Measurements from ENCODE around the gene LLGL2.
"Not testable (repeated sequence)": the region's sequence is repeated elsewhere in the genome, so short reads cannot be mapped to it uniquely, and the experiment has no call there.

The LLGL2 gene, protein sequence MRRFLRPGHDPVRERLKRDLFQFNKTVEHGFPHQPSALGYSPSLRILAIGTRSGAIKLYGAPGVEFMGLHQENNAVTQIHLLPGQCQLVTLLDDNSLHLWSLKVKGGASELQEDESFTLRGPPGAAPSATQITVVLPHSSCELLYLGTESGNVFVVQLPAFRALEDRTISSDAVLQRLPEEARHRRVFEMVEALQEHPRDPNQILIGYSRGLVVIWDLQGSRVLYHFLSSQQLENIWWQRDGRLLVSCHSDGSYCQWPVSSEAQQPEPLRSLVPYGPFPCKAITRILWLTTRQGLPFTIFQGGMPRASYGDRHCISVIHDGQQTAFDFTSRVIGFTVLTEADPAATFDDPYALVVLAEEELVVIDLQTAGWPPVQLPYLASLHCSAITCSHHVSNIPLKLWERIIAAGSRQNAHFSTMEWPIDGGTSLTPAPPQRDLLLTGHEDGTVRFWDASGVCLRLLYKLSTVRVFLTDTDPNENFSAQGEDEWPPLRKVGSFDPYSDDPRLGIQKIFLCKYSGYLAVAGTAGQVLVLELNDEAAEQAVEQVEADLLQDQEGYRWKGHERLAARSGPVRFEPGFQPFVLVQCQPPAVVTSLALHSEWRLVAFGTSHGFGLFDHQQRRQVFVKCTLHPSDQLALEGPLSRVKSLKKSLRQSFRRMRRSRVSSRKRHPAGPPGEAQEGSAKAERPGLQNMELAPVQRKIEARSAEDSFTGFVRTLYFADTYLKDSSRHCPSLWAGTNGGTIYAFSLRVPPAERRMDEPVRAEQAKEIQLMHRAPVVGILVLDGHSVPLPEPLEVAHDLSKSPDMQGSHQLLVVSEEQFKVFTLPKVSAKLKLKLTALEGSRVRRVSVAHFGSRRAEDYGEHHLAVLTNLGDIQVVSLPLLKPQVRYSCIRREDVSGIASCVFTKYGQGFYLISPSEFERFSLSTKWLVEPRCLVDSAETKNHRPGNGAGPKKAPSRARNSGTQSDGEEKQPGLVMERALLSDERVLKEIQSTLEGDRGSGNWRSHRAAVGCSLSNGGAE
- 46.7 to 54.6 reads per million in 2 donors for total RNA-seq

DNA sequence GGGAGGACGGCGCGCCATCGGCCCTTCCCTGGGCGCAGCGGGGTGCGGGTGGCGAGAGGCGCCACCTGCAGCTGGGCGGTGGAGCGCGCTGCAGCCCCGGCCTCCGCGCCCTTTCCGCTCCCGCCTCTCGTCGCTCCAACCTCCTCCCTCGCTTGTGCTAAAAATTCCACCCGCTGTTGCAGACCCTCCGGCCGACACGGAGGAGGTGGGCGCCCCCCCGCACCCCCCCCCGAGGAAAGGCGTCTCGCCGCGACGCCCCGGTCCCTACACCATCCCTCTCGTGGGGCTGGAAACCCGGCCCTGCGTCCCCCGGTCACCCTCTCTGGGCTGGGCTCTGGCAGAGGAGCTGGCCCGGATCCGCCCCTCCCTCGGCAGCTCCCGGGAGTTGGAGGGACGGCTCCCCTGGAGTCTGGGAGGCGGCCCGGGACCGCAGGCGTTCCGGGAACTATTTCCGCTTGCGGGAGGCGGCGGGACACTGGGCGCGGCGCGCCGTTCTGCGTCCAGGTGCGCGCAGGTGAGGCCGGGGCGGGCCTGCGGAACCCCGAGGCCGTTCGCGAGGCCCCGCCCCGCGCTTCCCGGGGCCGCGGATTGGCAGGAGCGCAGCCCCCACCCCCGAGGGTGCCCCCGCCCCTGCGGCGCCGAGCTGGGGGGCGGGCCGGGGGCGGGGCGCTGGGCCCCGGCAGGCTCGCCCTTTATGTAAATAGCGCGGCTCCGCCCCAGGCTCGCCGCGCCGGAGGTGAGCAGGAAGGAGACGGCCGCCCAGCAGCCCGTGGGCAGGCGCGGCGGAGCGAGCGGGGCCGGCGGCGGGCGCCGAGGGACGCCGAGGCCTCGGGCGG, at the start of gene LLGL2:
LLGL2 (plus strand) TSS at position 728 of the 836 bp plus-strand sequence. CDS start 17,730 bp downstream, outside the sequence.
- DNase-seq = peak; percentile 71 to 87 (median 82)

DNA sequence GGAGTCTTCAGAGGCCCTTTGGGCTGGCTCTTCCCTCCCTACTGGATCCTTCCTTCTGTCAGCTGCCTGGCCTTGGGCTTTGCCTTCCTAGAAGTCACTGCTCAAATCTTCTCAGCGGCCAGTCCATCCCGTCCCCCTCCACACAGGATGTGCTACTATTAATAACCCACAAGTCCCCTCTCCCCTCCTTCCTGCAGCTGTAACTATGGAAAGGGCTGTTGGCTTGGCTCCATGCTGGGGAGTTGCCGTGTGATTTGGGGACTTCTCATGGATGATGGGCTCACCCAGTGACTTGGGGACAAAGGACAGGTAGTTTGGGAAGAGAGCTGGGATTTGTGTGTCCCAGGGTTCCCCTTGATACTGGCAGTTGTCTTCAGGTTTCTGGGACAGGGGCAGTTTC, 49.6 kb upstream of the LLGL2 start:
- no peak for DNase-seq

DNA sequence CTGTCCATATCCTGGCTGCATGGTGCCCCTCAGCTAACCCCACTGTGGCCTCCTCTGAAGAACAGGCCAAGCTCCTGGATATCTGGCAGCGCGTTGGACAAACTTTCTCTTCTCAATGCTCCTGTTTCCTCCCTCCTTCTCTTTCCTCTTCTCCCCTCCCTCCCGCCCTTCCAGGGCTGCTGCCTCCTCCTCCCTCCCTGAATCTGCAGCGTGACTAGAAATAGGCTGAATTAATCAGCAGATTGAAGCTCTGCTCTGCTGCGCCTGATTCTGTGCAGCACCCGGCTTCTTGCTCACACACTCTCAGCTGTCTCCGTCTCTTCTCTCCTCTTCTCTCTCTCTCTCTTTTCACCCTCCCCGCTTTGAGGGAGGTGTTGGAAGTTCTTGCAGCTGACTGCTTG, 49.2 kb upstream of the LLGL2 start:
- DNase-seq = no peak

DNA sequence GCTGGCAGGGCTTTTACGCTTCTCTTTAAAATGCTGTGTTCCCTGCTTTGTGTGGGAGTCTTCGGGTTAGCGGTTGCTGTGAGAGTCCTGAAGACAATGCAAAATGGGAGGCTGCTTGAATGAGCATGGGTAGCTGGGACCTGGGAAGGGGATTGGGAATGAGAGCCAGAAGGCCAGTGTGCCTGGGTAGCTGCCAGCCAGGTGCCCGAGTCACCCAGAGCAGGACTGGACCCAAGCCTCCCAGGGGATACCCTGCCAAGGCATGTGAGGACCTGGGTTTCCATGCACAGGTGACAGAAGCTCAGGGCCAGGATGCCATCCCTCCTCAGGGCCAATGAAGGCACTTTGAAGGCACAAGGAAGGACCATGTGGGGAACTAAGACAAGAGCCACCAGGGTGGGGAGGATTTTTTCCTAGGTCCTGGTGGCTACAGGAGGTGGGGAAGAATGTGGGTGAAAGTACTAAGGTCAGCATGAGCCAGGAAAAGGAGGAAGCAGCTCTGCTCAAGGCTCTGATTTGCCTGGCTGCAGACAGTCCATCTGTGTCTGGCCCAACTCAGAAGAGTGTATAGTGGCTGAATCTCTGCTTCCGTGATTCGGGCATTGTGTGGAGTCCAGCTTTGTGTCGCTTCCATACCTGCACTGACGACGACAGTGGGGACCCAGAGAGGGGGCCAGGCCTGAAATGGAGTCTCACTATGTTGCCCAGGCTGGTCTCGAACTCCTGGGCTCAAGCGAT, 48.6 kb upstream of the LLGL2 start:
- no peak for DNase-seq

DNA sequence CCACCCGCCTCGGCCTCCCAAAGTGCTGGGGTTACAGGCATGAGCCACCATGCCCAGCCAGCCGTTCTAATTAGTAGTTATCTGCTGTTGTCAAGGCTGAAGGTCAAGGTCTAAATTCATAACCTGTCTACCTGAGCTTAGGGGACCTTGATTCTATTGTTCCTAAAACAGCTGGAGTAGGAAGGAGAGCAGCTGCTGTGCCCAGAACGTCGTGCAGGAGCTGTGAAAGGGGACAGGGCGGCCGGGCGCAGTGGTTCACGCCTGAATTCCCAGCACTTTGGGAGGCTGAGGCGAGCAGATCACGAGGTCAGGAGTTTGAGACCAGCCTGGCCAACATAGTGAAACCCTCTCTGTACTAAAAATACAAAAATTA, 48.0 kb upstream of the LLGL2 start:
- not testable (repeated sequence) for DNase-seq

DNA sequence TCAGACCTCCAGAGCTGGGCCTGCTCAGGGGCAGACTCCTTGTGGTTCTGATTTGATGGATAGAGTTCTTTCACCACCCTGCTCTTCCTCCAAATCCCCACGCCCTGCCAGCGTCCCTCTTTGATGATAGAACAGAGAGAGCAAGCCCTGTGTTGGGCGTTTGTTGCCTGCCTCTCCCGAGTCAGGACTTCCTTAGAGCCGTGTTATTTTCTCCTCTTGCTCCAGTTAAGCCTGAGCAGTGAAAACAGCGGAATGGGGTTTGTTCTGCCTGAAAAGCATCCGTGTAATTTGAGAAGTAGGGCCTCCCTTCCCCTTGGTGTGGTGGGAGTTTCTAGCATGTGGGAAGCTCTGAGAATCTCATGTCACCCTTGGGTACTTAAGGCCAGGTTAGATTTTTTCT, 47.0 kb upstream of the LLGL2 start:
- DNase-seq = no peak

DNA sequence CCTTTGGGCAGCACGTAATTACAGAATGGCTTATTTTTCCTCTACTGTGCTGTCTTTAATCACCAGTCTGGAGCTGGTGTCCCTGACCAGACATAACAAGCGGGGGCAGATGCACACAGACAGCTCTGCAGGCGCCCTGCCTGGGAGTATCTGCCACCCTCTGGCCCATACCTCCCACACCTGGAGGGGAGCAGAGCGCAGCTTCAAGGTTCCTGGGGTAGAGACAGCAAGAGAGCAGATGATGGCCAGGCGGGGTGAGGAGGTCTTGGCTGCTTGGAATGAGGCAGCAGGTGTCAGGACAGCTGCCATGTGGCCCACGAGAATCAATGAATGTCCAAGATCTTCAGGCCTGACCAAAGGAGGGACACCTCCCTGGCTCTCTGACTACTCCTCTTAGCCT, 45.2 kb upstream of the LLGL2 start:
- DNase-seq = no peak

DNA sequence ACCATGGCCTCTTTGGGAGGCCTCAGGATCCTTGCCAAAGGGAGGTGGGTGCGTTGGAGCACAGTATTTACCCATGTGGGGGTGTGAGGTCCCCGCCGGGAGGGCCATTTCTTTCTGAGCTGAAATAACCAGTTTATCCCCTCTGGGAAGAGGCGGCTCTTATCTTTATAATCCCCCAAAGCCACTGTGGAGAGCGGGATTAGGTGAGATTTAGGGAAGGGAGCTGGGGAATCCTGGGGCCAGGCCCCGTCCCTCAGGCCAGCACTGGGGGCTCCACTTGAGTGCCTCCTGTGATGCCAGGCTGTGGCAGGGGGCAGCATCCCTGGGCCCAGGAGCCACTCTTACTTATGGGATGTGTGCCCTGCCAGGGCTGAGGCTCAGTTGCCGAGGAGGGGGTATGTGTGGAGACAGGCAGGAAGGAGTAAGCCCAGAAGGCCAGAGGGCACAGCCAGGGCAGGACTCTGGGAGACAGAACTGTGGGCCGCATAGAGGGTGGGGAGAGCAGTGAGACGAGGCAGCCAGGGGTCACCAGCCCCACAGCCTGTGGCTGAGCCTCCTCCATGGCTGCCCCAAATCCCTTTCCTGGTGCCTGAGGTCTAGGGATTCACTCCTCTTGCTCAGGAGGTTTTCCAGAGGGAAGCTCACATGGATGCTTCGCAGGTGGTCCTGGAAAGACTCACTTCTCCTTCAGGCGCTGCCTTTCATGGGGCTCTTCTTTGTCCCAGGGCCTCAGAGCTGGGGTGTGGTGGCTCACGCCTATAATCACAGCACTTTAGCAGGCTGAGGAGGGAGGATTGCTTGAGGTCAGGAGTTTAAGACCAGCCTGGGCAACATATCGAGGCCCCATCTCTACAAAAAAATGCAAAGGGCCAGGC, 44.1 kb upstream of the LLGL2 start:
- no peak for DNase-seq

DNA sequence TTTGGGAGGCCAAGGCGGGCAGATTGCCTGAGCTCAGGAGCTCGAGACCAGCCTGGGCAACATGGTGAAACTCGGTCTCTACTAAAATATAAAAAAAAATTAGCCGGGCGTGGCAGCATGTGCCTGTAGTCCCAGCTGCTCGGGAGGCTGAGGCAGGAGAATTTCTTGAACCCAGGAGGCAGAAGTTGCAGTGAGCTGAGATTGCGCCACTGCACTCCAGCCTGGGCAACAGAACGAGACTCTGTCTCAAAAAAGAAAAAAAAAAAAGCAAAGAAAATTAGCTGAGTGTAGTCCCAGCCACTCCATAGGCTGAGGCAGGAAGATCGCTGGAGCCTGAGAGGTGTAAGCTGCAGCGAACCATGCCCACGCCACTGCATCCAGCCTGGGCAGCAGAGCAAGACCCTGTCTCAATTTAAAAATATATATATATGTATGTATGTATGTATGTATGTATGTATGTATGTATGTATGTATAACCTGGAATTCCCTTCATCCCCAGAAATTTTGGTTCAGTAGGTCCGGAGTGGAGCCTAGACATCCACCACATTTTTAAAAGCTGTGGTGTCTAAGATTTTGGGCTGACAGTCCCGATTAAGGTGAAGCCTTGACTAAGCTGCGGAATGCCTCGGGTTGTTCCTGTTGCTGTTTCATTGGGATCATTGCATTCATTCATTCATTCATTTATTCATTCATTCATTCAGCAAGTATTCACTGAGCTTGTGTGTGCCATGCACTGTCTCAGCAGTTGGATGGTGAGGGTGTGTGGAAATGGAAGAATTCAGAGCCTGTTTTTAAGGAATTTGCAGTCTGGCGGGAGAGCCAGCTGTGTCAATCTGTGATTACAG, 43.2 kb upstream of the LLGL2 start:
- no peak for DNase-seq

DNA sequence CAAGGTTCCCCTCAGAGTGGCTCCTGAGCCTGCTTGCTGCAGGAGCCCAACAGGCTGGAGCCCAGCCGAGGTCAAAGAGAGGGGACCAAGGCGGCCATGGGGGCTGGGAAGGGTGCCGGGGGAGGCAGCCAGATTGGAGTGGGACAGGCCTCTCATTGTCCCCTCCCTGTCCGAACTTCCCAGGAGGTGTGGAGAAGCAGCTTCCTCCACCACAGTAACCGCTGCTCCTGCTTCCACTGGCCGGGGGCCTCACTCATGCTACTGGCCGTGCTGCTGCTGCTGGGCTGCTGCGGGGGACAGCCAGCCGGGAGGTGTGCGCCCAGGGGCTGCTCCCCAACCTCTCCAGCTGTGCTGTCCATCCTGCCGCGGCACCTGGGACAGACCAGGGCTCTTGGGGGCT, 39.8 kb upstream of the LLGL2 start:
- DNase-seq = no peak

DNA sequence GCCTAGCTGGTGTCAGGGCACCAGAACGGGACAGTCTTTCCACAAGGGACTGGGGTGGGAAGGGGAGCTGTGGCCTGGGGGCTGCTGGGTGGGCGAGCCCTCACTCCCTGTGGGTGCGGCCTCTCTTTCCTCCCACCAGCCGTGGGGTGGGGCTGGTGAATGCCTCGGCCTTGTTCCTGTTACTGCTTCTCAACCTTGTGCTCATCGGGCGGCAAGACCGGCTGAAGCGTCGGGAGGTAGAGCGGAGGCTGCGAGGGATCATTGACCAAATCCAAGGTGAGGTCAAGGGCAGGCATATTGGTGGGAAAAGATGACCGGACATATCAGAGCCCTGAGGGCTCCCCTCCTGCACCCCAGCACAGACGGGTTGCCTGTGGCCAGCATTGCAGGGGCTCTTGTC, 39.3 kb upstream of the LLGL2 start:
- no peak for DNase-seq

DNA sequence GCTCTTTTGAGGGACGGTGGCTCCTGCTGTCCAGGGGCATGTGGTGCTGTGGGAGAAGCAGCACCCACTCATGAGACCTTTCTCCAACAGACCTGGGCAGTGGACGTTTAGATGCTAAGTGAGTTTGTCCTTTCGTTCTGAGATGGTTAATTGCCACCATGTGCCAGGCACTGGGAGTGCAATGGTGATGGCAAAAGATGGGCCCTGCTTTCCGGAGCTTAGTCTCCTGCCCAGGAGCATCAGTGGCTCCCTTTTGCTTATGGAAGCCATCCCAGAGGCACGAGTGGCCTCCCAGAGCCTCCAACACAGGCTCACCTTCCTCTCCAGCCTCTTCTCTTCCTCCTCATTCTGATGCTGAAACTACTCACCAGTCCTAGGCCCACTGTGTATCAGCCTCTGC, 38.5 kb upstream of the LLGL2 start:
- no peak for DNase-seq

DNA sequence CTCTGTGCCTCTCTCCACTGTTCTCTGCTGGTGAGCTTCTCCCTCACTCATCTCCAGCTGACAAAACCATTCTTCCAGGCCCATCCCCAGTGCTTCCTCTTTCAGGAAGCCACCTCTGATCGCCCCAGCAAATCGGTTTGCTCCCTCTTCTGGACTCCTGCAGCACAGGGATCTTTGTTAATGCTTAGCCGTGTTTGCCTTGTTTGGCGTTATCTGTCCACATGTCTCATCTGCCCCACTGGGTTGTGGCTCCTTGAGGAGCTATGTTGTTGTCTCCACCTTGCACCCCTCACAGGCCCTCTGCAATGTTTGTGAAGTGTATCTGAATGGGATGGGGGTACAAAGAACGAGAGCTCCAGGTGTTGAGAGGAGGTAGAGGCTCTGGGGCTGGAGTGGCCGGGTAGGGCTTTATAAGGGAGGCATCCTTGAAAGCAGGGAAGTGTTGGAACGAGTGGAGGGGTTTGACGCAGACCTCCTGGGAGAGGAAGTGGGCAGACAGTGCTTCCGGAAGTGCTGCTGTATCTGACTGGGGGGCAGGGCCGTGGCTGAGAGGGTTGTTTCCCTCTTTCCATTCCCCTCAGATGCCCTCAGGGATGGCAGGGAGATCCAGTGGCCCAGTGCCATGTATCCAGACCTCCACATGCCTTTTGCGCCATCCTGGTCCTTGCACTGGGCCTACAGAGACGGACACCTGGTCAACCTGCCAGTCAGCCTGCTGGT, 38.0 kb upstream of the LLGL2 start:
- peak in 3 of 5 experiments; percentile 18 to 87 (median 52) for DNase-seq

DNA sequence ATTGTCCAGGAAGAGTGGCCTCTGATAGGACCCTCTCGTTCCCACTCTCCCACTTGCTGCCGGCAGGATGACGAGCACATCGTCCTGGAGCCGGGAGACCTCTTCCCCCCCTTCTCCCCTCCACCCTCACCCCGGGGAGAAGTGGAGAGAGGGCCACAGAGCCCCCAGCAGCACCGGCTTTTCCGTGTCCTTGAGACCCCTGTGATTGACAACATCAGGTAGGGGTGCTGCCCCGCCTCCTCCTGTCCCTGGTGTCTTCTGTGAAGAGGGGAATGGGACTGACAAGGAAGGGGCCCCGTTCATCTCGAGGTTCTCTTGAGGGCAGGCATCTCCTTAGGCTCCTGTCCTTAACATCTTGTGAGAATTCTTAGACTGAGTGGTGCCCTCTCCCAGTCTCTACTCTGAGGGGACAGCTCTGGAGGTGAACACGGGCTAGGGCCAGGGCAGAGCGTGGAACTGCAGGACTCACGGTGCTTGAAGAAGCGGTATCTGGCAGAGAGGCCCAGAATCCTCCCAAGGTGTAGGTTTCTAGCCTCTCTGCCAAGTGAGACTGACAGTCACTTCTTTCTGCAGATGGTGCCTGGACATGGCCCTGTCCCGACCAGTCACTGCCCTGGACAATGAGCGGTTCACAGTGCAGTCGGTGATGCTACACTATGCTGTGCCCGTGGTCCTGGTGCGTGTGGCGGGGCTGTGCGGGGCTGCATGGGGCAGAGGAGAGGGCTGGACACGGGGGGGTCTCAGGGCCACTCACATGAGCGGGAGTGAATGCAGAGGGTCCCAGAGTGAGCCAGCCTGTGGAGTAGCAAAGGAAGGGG, 36.6 kb upstream of the LLGL2 start:
- DNase-seq = no peak

DNA sequence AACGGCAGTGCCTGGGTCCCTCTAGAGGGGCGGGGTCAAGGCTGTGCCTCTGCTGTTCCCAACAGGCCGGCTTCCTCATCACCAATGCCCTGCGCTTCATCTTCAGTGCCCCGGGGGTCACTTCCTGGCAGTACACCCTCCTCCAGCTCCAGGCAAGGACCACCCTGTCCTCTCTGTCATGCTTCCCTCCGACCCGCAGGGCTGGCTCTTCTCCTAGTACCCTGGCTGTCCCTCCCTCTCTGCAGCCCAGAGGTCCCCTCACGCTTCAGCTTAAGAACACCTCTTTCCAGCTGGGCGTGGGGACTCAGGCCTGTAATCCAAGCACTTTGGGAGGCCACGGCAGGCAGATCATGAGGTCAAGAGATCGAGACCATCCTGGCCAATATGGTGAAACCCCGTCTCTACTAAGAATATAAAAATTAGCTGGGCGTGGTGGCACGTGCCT, 36.0 kb upstream of the LLGL2 start:
- no peak for DNase-seq

DNA sequence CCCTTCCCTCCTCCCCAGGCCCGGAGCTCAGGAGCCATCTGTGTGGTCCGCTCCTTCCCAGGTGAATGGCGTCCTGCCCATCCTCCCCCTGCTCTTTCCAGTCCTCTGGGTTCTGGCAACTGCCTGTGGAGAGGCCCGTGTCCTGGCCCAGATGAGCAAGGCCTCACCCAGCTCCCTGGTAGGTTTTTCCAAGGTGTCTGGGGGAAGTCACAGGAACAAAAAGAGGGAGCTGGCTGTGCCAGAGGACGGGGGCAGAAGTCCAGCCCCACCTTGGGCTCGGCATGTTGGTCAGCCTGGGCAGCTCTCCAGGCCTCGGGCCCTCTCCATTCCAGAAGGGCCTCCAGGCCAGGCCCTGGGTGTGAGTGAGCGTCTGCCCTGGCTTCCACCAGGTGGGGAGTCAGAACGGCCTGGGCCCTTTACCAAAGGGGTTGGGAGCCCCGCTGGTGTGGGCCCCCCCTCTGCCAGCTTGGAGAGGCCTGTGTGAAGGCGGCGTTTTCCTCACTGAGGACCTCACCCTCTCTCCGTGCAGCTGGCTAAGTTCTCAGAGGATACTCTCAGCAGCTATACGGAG, 35.2 kb upstream of the LLGL2 start:
- no peak for DNase-seq

DNA sequence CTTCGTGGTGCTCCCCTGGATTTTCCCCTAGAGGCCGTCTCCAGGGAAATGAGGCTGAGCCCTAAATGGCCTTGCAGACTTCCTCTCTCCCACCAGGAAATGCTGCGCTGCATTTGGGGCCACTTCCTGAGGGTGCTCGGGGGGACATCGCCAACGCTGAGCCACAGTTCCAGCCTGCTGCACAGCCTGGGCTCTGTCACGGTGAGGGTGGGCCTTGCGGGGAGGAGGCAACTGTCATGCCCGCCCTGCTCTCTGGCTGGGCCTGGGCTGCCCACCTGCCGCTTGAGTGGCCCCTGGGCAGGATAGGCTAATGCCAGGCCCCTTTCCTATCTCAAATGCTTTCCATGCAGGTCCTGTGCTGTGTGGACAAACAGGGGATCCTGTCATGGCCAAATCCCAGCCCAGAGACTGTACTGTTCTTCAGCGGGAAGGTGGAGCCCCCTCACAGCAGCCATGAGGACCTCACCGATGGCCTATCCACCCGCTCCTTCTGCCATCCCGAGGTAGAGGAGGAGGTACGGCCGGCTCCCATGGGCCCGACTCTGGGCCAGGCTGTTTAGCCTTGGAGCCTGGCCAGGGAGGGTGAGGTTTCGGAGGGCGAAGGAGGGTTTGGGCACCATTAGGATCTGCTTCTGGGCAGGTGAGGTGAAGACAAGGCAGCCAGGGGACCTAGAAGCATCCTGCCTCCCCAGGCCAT, 34.4 kb upstream of the LLGL2 start:
- DNase-seq = no peak

All from T-helper 2 cell (primary cell).